DOHH2 (cell line): Measurements from ENCODE around the gene B4GALT5.

Source experiments
- EZH2phosphoT487 ChIP-seq: fragments of 200-600 bp; sonication (generic); IDR thresholded peaks from 2 replicates; pipeline ENCODE4 v1.6.1; 2017; ENCODE audit warnings: borderline replicate concordance, mild to moderate bottlenecking, antibody characterized with exemption, low read length, moderate library complexity, mixed read lengths
- TF ChIP-seq, protein P1 (sequence below): fragments of 200-600 bp; sonication (generic); IDR thresholded peaks from one replicate; pipeline ENCODE4 v1.5.1; 2014; ENCODE audit warnings: antibody characterized with exemption, mild to moderate bottlenecking, low read depth, low read length; ENCODE audit not compliant: poor library complexity, severe bottlenecking

DNA sequence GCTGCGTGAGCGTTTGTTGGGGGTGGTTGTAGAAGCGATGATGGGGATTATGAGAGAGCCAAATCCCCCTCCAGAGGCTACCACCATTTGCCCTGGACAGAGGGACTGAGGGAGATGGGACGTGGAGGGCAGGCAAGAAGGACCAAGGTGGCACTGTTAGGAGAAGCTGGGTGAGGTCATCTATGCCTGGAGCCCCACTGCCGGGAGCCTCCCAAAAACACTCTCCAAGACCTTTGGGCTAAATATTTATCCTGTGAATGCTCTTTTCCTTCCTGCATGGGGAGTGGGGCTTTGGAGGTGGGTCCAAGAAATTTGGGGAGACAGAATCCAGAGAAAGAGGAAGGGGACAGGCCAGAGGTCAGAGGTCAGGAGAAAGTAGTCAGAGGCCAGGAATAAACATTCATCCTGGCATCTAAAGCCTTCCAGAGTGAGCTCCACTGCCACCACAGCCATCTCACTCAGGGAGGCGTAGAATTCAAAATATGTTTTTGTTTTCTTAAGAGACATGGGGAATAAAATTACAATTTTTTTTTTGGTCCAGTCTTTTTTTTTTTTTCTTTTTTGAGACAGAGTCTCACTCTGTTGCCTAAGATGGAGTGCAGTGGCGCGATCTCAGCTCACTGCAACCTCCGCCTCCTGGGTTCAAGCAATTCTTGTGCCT is 128.0 kb downstream of the B4GALT5 start:
- TF ChIP-seq, protein P1, sequence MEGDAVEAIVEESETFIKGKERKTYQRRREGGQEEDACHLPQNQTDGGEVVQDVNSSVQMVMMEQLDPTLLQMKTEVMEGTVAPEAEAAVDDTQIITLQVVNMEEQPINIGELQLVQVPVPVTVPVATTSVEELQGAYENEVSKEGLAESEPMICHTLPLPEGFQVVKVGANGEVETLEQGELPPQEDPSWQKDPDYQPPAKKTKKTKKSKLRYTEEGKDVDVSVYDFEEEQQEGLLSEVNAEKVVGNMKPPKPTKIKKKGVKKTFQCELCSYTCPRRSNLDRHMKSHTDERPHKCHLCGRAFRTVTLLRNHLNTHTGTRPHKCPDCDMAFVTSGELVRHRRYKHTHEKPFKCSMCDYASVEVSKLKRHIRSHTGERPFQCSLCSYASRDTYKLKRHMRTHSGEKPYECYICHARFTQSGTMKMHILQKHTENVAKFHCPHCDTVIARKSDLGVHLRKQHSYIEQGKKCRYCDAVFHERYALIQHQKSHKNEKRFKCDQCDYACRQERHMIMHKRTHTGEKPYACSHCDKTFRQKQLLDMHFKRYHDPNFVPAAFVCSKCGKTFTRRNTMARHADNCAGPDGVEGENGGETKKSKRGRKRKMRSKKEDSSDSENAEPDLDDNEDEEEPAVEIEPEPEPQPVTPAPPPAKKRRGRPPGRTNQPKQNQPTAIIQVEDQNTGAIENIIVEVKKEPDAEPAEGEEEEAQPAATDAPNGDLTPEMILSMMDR, result no peak
- no peak for TF ChIP-seq EZH2phosphoT487
